Liver (tissue), 9 donors: ENCODE data around the gene RSPH10B. TPM values are rescaled to one million over a fixed set of nuclear protein-coding genes. Genes with fewer than 3 reads are reported as not detected.
"Not testable (repeated sequence)": the region's sequence is repeated elsewhere in the genome, so short reads cannot be mapped to it uniquely, and the experiment has no call there.

ENCODE experiments used
- DNase-seq: peaks from one replicate; pipeline ENCODE4 v3.0.0-alpha.2; 2017; ENCODE audit warnings: low spot score
- H3K27ac ChIP-seq, 2 donors: one replicate each; pipeline ENCODE4 v1.7.0; 2013; ENCODE audit warnings: inconsistent platforms in 2 of 2, low read length in 2 of 2, control low read depth in 1 of 2, low read depth in 1 of 2, mild to moderate bottlenecking in 1 of 2
- H3K27me3 ChIP-seq, 4 donors: one replicate each; pipeline versions ENCODE4 v1.6.1 to v1.7.0; 2013; ENCODE audit warnings: low read length in 3 of 4, inconsistent platforms in 1 of 4, mild to moderate bottlenecking in 1 of 4, moderate library complexity in 1 of 4; ENCODE audit not compliant: control insufficient read depth in 4 of 4, insufficient read depth in 4 of 4
- H3K36me3 ChIP-seq, 4 donors: one replicate each; pipeline versions ENCODE4 v1.6.1 to v1.7.0; 2013; ENCODE audit warnings: low read length in 3 of 4, mild to moderate bottlenecking in 3 of 4, low read depth in 1 of 4, moderate library complexity in 1 of 4; ENCODE audit not compliant: control insufficient read depth in 4 of 4, insufficient read depth in 3 of 4
- H3K4me1 ChIP-seq, 4 donors: one replicate each; pipeline versions ENCODE4 v1.6.1 to v1.7.0; 2013; ENCODE audit warnings: low read length in 3 of 4, mild to moderate bottlenecking in 3 of 4, moderate library complexity in 1 of 4; ENCODE audit not compliant: control insufficient read depth in 4 of 4, insufficient read depth in 4 of 4
- H3K4me3 ChIP-seq, 3 donors: one replicate each; pipeline versions ENCODE4 v1.6.1 to v1.7.0; 2013; ENCODE audit warnings: low read length in 3 of 3, control low read depth in 1 of 3, low read depth in 1 of 3, mild to moderate bottlenecking in 1 of 3
- H3K9ac ChIP-seq, 2 donors: one replicate each; pipeline ENCODE4 v1.7.0; 2013; ENCODE audit warnings: low read length in 2 of 2, mild to moderate bottlenecking in 2 of 2, moderate library complexity in 2 of 2, control low read depth in 1 of 2, low read depth in 1 of 2
- H3K9me3 ChIP-seq, 4 donors: one replicate each; pipeline versions ENCODE4 v1.6.1 to v1.7.0; 2013; ENCODE audit warnings: low read length in 3 of 4; ENCODE audit not compliant: control insufficient read depth in 4 of 4
- EGR1 ChIP-seq, 2 donors: IDR thresholded peaks; 2 replicates each; pipeline ENCODE4 v1.6.1; 2016 to 2018; ENCODE audit warnings: antibody characterized with exemption in 2 of 2, low read depth in 2 of 2
- FOXA2 ChIP-seq: IDR thresholded peaks from 2 replicates; pipeline ENCODE4 v1.6.1; 2016; ENCODE audit warnings: antibody characterized with exemption
- GABPA ChIP-seq, 2 donors: IDR thresholded peaks in 1 of 2; conservative IDR thresholded peaks in 1 of 2; 2 replicates each; pipeline ENCODE4 v1.6.1; 2016; ENCODE audit warnings: antibody characterized with exemption in 2 of 2, mild to moderate bottlenecking in 1 of 2, moderate library complexity in 1 of 2
- HNF4A ChIP-seq, 2 donors: conservative IDR thresholded peaks; 2 replicates each; pipeline ENCODE4 v1.6.1; 2016; ENCODE audit warnings: antibody characterized with exemption in 2 of 2, mild to moderate bottlenecking in 2 of 2
- HNF4G ChIP-seq: IDR thresholded peaks from 2 replicates; pipeline ENCODE4 v1.6.1; 2016; ENCODE audit warnings: antibody characterized with exemption
- JUND ChIP-seq, 2 donors: IDR thresholded peaks; 2 replicates each; pipeline ENCODE4 v1.6.1; 2016; ENCODE audit warnings: antibody characterized with exemption in 2 of 2
- NR2F2 ChIP-seq: IDR thresholded peaks from 2 replicates; pipeline ENCODE4 v1.6.1; 2016; ENCODE audit warnings: antibody characterized with exemption
- RAD21 ChIP-seq, 2 donors: IDR thresholded peaks; 2 replicates each; pipeline ENCODE4 v1.6.1; 2016; ENCODE audit warnings: antibody characterized with exemption in 2 of 2, mild to moderate bottlenecking in 2 of 2
- RXRA ChIP-seq, 2 donors: IDR thresholded peaks; 2 replicates each; pipeline ENCODE4 v1.6.1; 2017 to 2018; ENCODE audit warnings: antibody characterized with exemption in 2 of 2, mild to moderate bottlenecking in 1 of 2
- SP1 ChIP-seq: IDR thresholded peaks from 2 replicates; pipeline ENCODE4 v1.6.1; 2018; ENCODE audit warnings: antibody characterized with exemption, mild to moderate bottlenecking
- TAF1 ChIP-seq: conservative IDR thresholded peaks from 2 replicates; pipeline ENCODE4 v1.6.1; 2016; ENCODE audit warnings: antibody characterized with exemption, mild to moderate bottlenecking
- YY1 ChIP-seq: IDR thresholded peaks from 2 replicates; pipeline ENCODE4 v1.6.1; 2016; ENCODE audit warnings: antibody characterized with exemption, mild to moderate bottlenecking
- WGBS: extraction: QIAGEN DNeasy Blood & Tissue Kit; methylation state at CpG from one replicate; pipeline ENCODE4 v1.1.7; 2013; 5-methylcytosine and 5-hydroxymethylcytosine counted together
- polyA plus RNA-seq, 2 donors: library from polyadenylated mRNA; stranded (reverse) in 1 of 2; unstranded in 1 of 2; fragments of 200-250 nt in 1 of 2; fragments of >200 nt in 1 of 2; fragmentation: Nextera tagmentation in 1 of 2; extraction: Ambion mirVana in 1 of 2; gene quantifications; one replicate each; pipeline versions ENCODE4 v1.2.1 to v1.2.3, GENCODE V29; 2013 to 2015
- total RNA-seq, 2 donors: library from RNA; depleted of rRNA; stranded (reverse); fragments of >200 nt; gene quantifications; one replicate each; pipeline ENCODE4 v1.2.3, GENCODE V29; 2014
- TF ChIP-seq, protein P1 (sequence below): IDR thresholded peaks from 2 replicates; pipeline ENCODE4 v1.6.1; 2016; ENCODE audit warnings: antibody characterized with exemption
- TF ChIP-seq, protein P2 (sequence below): IDR thresholded peaks from 2 replicates; pipeline ENCODE4 v1.6.1; 2016; ENCODE audit warnings: antibody characterized with exemption
- TF ChIP-seq, protein P3 (sequence below): IDR thresholded peaks from 2 replicates; pipeline ENCODE4 v1.6.1; 2016; ENCODE audit warnings: antibody characterized with exemption
- TF ChIP-seq, protein P4 (sequence below): IDR thresholded peaks from 2 replicates; pipeline ENCODE4 v1.6.1; 2016; ENCODE audit warnings: antibody characterized with exemption, mild to moderate bottlenecking
- donor health status: healthy.
- donor health status: healthy.
- donor health status: healthy.
- donor health status: healthy.
- donor health status: healthy.

The RSPH10B gene
- total RNA-seq = under 1 TPM; 0.05 to 0.33 TPM
- polyA plus RNA-seq = under 1 TPM; 0.05 to 0.11 TPM

DNA sequence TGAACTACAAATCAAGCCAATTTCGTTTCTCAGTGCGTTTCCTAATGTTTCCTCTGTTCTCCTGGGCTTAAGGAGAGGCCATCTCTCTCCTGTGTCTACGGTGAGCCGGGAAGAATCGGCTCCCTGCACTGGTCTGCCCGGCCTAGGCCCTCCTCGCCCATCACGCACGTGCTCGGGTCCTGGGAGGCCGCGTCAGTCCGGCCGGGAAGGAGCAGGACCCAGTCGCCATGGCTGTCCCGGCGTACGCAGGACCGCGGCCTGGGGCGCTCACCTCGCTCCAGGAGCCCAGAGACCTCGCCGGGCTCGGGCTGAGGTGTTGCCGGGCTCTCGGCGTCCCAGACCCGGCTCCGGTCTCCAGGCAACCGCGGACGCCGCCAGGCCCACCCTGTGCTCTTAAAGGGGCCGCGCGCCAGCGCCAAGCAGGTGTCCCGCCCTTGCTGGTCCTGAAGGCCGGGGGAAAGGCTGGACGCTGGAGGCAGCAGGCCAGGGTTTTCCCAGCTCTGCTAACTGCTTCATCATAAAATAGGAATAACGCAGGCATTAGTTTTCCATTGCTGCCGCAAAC lies at the start of gene RSPH10B:
RSPH10B (minus strand) TSS at position 343 of the 565 bp plus-strand sequence. CDS start 3,573 bp downstream, outside the sequence.
- not testable (repeated sequence) for DNase-seq, H3K4me1 ChIP-seq, H3K9ac ChIP-seq, H3K36me3 ChIP-seq, H3K4me3 ChIP-seq, H3K27me3 ChIP-seq, H3K9me3 ChIP-seq, H3K27ac ChIP-seq
- WGBS = 22% methylated on average over 24 of the region's 43 CpGs

DNA sequence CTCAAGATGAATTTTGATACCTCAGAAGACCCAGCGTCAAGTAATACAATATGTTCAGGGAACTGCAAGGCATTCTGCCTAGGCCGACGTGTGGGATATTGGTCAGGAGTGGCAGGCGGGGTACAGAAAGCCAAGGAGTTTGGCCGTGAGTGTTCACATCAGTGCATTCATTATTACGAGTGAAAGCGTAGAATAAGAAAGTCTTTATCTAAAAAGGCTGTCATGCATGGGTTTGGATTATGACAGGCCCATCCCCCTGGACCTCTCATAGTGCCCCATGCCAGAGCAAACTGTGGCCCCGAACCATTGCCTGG lies 46.1 kb upstream of the RSPH10B start:
- Histone ChIP-seq H3K27me3 (no peaks in the 10 kb centered on the region), H3K36me3 (peaks cover 8 to 52% (median 37%) of the 10 kb centered on the region in 4 donors), H3K9me3 (no peaks in the 10 kb centered on the region), H3K27ac (no peak overlapping the region), H3K4me1 (peaks cover 0 to 32% (median 26%) of the 10 kb centered on the region in 4 donors), H3K9ac (no peak overlapping the region), H3K4me3 (no peak overlapping the region)
- TF ChIP-seq TAF1 = no peak
- TF ChIP-seq, protein P1, sequence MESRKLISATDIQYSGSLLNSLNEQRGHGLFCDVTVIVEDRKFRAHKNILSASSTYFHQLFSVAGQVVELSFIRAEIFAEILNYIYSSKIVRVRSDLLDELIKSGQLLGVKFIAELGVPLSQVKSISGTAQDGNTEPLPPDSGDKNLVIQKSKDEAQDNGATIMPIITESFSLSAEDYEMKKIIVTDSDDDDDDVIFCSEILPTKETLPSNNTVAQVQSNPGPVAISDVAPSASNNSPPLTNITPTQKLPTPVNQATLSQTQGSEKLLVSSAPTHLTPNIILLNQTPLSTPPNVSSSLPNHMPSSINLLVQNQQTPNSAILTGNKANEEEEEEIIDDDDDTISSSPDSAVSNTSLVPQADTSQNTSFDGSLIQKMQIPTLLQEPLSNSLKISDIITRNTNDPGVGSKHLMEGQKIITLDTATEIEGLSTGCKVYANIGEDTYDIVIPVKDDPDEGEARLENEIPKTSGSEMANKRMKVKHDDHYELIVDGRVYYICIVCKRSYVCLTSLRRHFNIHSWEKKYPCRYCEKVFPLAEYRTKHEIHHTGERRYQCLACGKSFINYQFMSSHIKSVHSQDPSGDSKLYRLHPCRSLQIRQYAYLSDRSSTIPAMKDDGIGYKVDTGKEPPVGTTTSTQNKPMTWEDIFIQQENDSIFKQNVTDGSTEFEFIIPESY = no peak
- TF ChIP-seq RXRA (IDR thresholded peaks at IDR 0.05) = no peak
- no peak for TF ChIP-seq HNF4G
- no peak for TF ChIP-seq RAD21 (IDR thresholded peaks at IDR 0.05)
- TF ChIP-seq HNF4A (conservative IDR thresholded peaks at IDR 0.05) = no peak
- TF ChIP-seq, protein P2, sequence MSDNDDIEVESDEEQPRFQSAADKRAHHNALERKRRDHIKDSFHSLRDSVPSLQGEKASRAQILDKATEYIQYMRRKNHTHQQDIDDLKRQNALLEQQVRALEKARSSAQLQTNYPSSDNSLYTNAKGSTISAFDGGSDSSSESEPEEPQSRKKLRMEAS = no peak
- no peak for TF ChIP-seq NR2F2
- TF ChIP-seq, protein P3, sequence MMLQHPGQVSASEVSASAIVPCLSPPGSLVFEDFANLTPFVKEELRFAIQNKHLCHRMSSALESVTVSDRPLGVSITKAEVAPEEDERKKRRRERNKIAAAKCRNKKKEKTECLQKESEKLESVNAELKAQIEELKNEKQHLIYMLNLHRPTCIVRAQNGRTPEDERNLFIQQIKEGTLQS = no peak
- no peak for TF ChIP-seq FOXA2
- TF ChIP-seq JUND (IDR thresholded peaks at IDR 0.05) = no peak
- no peak for TF ChIP-seq YY1
- no peak for TF ChIP-seq SP1
- TF ChIP-seq, protein P4, sequence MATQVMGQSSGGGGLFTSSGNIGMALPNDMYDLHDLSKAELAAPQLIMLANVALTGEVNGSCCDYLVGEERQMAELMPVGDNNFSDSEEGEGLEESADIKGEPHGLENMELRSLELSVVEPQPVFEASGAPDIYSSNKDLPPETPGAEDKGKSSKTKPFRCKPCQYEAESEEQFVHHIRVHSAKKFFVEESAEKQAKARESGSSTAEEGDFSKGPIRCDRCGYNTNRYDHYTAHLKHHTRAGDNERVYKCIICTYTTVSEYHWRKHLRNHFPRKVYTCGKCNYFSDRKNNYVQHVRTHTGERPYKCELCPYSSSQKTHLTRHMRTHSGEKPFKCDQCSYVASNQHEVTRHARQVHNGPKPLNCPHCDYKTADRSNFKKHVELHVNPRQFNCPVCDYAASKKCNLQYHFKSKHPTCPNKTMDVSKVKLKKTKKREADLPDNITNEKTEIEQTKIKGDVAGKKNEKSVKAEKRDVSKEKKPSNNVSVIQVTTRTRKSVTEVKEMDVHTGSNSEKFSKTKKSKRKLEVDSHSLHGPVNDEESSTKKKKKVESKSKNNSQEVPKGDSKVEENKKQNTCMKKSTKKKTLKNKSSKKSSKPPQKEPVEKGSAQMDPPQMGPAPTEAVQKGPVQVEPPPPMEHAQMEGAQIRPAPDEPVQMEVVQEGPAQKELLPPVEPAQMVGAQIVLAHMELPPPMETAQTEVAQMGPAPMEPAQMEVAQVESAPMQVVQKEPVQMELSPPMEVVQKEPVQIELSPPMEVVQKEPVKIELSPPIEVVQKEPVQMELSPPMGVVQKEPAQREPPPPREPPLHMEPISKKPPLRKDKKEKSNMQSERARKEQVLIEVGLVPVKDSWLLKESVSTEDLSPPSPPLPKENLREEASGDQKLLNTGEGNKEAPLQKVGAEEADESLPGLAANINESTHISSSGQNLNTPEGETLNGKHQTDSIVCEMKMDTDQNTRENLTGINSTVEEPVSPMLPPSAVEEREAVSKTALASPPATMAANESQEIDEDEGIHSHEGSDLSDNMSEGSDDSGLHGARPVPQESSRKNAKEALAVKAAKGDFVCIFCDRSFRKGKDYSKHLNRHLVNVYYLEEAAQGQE = no peak
- TF ChIP-seq GABPA (IDR thresholded peaks at IDR 0.05 in 1 of 2, conservative IDR thresholded peaks at IDR 0.05 in 1 of 2) = no peak
- TF ChIP-seq EGR1 (IDR thresholded peaks at IDR 0.05; ENCODE audit: low read depth in 2 of 2) = no peak
- WGBS = 98% methylated on average over 8 of the region's 8 CpGs
- no peak for DNase-seq
